Neural progenitor cell (in vitro differentiated cells): ENCODE results near the gene RHO. TPM values are rescaled to one million over a fixed set of nuclear protein-coding genes. Genes with fewer than 3 reads are reported as not detected.

Experiments
- DNase-seq: peaks from one replicate; pipeline ENCODE4 v3.0.0-alpha.2; 2016; ENCODE audit warnings: low spot score
- H2AFZ ChIP-seq: fragments of 200-600 bp; sonication (generic); replicated peaks from 2 replicates; pipeline ENCODE4 v1.6.1; 2016; ENCODE audit warnings: antibody characterized with exemption
- H3F3A ChIP-seq: fragments of 200-600 bp; sonication (generic); 2 replicates; pipeline ENCODE4 v1.6.1; 2016; ENCODE audit warnings: antibody characterized with exemption, low read depth
- H3K27ac ChIP-seq: fragments of 200-600 bp; sonication (generic); 2 replicates; pipeline ENCODE4 v1.5.1; 2016; ENCODE audit warnings: mild to moderate bottlenecking
- H3K27me3 ChIP-seq: fragments of 200-600 bp; sonication (generic); 2 replicates; pipeline ENCODE4 v1.6.1; 2016; ENCODE audit warnings: mild to moderate bottlenecking, moderate library complexity
- H3K36me3 ChIP-seq: fragments of 200-600 bp; sonication (generic); 2 replicates; pipeline ENCODE4 v1.5.1; 2016
- H3K4me1 ChIP-seq: fragments of 200-600 bp; sonication (generic); 2 replicates; pipeline ENCODE4 v1.6.1; 2016; ENCODE audit warnings: mixed run types
- H3K4me2 ChIP-seq: fragments of 200-600 bp; sonication (generic); 2 replicates; pipeline ENCODE4 v1.6.1; 2016
- H3K4me3 ChIP-seq: fragments of 200-600 bp; sonication (generic); 2 replicates; pipeline ENCODE4 v1.5.1; 2016
- H3K79me2 ChIP-seq: fragments of 200-600 bp; sonication (generic); 2 replicates; pipeline ENCODE4 v1.6.1; 2016; ENCODE audit warnings: low read depth
- H3K9ac ChIP-seq: fragments of 200-600 bp; sonication (generic); 2 replicates; pipeline ENCODE4 v1.6.1; 2016
- H3K9me3 ChIP-seq: fragments of 200-600 bp; sonication (generic); 2 replicates; pipeline ENCODE4 v1.5.1; 2016; ENCODE audit warnings: low read depth
- H4K20me1 ChIP-seq: fragments of 200-600 bp; sonication (generic); 2 replicates; pipeline ENCODE4 v1.6.1; 2016; ENCODE audit warnings: low read depth
- H3K27ac Mint-ChIP-seq: 3 replicates; pipeline ENCODE4 v1.8.0; 2021; ENCODE audit warnings: mixed read lengths
- H3K27me3 Mint-ChIP-seq: 2 replicates; pipeline ENCODE4 v1.8.0; 2022; ENCODE audit warnings: low read depth, mild to moderate bottlenecking, inconsistent platforms, moderate library complexity, mixed read lengths; ENCODE audit not compliant: insufficient read depth
- H3K36me3 Mint-ChIP-seq: 3 replicates; pipeline ENCODE4 v1.8.0; 2021; ENCODE audit warnings: mixed read lengths
- H3K4me1 Mint-ChIP-seq: 3 replicates; pipeline ENCODE4 v1.8.0; 2021; ENCODE audit warnings: mixed read lengths
- H3K4me3 Mint-ChIP-seq: 3 replicates; pipeline ENCODE4 v1.8.0; 2021; ENCODE audit warnings: mild to moderate bottlenecking, moderate library complexity, mixed read lengths
- H3K9me3 Mint-ChIP-seq: 3 replicates; pipeline ENCODE4 v1.8.0; 2020; ENCODE audit warnings: mixed read lengths
- CTCF ChIP-seq: fragments of 200-600 bp; sonication (generic); IDR thresholded peaks from 2 replicates; pipeline ENCODE4 v1.5.1; 2017; ENCODE audit warnings: antibody characterized with exemption, mild to moderate bottlenecking
- EZH2 ChIP-seq: fragments of 200-600 bp; sonication (generic); IDR thresholded peaks from 2 replicates; pipeline ENCODE4 v1.6.1; 2017; ENCODE audit warnings: antibody characterized with exemption, mild to moderate bottlenecking, moderate library complexity
- EZH2phosphoT487 ChIP-seq: fragments of 200-600 bp; sonication (generic); IDR thresholded peaks from 2 replicates; pipeline ENCODE4 v1.6.1; 2017; ENCODE audit warnings: antibody characterized with exemption
- total RNA-seq: library from RNA; depleted of rRNA; stranded (reverse); fragments of >200 nt; gene quantifications from 2 replicates; pipeline ENCODE4 v1.2.3, GENCODE V29; 2015; ENCODE audit warnings: low replicate concordance

The RHO gene
- total RNA-seq, 1 donor from 2014 or later, result not detected

- Mint-ChIP-seq H3K36me3 (no peaks in the 10 kb centered on the region), H3K4me3 (no peak overlapping the region), H3K9me3 (no peaks in the 10 kb centered on the region), H3K4me1 (no peaks in the 10 kb centered on the region), H3K27me3 (peaks cover 2% of the 10 kb centered on the region), H3K27ac (no peak overlapping the region)
- no peak overlapping the region for H3K27ac ChIP-seq
- no peaks in the 10 kb centered on the region for H3F3A ChIP-seq
- no peaks in the 10 kb centered on the region for H3K27me3 ChIP-seq
- H3K4me1 ChIP-seq, result no peaks in the 10 kb centered on the region
- H3K4me2 ChIP-seq, result no peak overlapping the region
- no peak overlapping the region for H3K4me3 ChIP-seq
- TF ChIP-seq EZH2 (no peak), EZH2phosphoT487 (no peak), CTCF (no peak)
- H3K36me3 ChIP-seq, result no peaks in the 10 kb centered on the region
- H3K79me2 ChIP-seq, result no peaks in the 10 kb centered on the region
- H3K9ac ChIP-seq, result no peak overlapping the region
- no peaks in the 10 kb centered on the region for H3K9me3 ChIP-seq
- no peak for DNase-seq
- no peaks in the 10 kb centered on the region for H4K20me1 ChIP-seq
- no peak overlapping the region for H2AFZ ChIP-seq
Observed at GRCh38 chr3:129569856-129570255, 41.4 kb downstream of the RHO start.

GRCh38 chr3:129571605-129572547, 43.4 kb downstream of the RHO start:
- Histone ChIP-seq H3K4me3 (no peak overlapping the region), H3K79me2 (no peaks in the 10 kb centered on the region), H3K36me3 (no peaks in the 10 kb centered on the region), H3F3A (no peaks in the 10 kb centered on the region), H3K9me3 (no peaks in the 10 kb centered on the region), H2AFZ (no peak overlapping the region), H3K4me1 (peaks cover 9% of the 10 kb centered on the region), H3K4me2 (no peak overlapping the region), H3K27ac (no peak overlapping the region), H3K27me3 (no peaks in the 10 kb centered on the region), H4K20me1 (no peaks in the 10 kb centered on the region), H3K9ac (no peak overlapping the region)
- Mint-ChIP-seq H3K27me3 (peaks cover 6% of the 10 kb centered on the region), H3K4me1 (peaks cover 4% of the 10 kb centered on the region), H3K9me3 (no peaks in the 10 kb centered on the region), H3K36me3 (no peaks in the 10 kb centered on the region), H3K27ac (peak overlapping the region; percentile 30), H3K4me3 (peak overlapping the region; percentile 39)
- no peak for DNase-seq
- TF ChIP-seq EZH2 (no peak), EZH2phosphoT487 (no peak), CTCF (no peak)

- no peak overlapping the region for H3K4me3 Mint-ChIP-seq
- no peak for DNase-seq
- no peaks in the 10 kb centered on the region for H3K79me2 ChIP-seq
- H3F3A ChIP-seq, result no peaks in the 10 kb centered on the region
- no peak for TF ChIP-seq CTCF
- TF ChIP-seq EZH2, result no peak
- no peak for TF ChIP-seq EZH2phosphoT487
- no peaks in the 10 kb centered on the region for H4K20me1 ChIP-seq
- no peak overlapping the region for H3K9ac ChIP-seq
- peaks cover 6% of the 10 kb centered on the region for H3K27me3 Mint-ChIP-seq
- H3K4me3 ChIP-seq, result no peak overlapping the region
- no peak overlapping the region for H2AFZ ChIP-seq
- no peaks in the 10 kb centered on the region for H3K36me3 Mint-ChIP-seq
- no peak overlapping the region for H3K27ac Mint-ChIP-seq
- H3K27ac ChIP-seq, result no peak overlapping the region
- H3K9me3 Mint-ChIP-seq, result no peaks in the 10 kb centered on the region
- H3K4me1 ChIP-seq, result peaks cover 9% of the 10 kb centered on the region
- no peak overlapping the region for H3K4me2 ChIP-seq
- no peaks in the 10 kb centered on the region for H3K27me3 ChIP-seq
- no peaks in the 10 kb centered on the region for H3K9me3 ChIP-seq
- peaks cover 4% of the 10 kb centered on the region for H3K4me1 Mint-ChIP-seq
- no peaks in the 10 kb centered on the region for H3K36me3 ChIP-seq
Observed at GRCh38 chr3:129572603-129573002, 44.2 kb downstream of the RHO start.
